LNCaP clone FGC (cell line): Measurements from ENCODE around the gene DNAJC18.

Experiments used
- DNase-seq: peaks from one replicate; pipeline ENCODE4 v3.0.0-alpha.2; 2011; ENCODE audit warnings: low read depth
- H3K4me3 ChIP-seq: 2 replicates; pipeline ENCODE4 v1.5.1; 2011; ENCODE audit warnings: mild to moderate bottlenecking, low read depth, low read length, control low read depth
- TF ChIP-seq, protein P1 (sequence below): IDR thresholded peaks from 2 replicates; pipeline ENCODE4 v1.5.1; 2012; ENCODE audit warnings: mild to moderate bottlenecking; ENCODE audit not compliant: control insufficient read depth, insufficient read depth; ENCODE audit errors: extremely low read depth

The DNAJC18 gene

GRCh38 chr5:139468421-139468931 is 29.2 kb upstream of the DNAJC18 start:
- TF ChIP-seq, protein P1, sequence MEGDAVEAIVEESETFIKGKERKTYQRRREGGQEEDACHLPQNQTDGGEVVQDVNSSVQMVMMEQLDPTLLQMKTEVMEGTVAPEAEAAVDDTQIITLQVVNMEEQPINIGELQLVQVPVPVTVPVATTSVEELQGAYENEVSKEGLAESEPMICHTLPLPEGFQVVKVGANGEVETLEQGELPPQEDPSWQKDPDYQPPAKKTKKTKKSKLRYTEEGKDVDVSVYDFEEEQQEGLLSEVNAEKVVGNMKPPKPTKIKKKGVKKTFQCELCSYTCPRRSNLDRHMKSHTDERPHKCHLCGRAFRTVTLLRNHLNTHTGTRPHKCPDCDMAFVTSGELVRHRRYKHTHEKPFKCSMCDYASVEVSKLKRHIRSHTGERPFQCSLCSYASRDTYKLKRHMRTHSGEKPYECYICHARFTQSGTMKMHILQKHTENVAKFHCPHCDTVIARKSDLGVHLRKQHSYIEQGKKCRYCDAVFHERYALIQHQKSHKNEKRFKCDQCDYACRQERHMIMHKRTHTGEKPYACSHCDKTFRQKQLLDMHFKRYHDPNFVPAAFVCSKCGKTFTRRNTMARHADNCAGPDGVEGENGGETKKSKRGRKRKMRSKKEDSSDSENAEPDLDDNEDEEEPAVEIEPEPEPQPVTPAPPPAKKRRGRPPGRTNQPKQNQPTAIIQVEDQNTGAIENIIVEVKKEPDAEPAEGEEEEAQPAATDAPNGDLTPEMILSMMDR = no peak
- DNase-seq = no peak
- H3K4me3 ChIP-seq = no peak overlapping the region

- no peak for DNase-seq
- TF ChIP-seq, protein P1 = no peak
- no peak within 1 kb of the TSS for H3K4me3 ChIP-seq
Observed at GRCh38 chr5:139462586-139463276, 23.4 kb upstream of the DNAJC18 start, which contains the start of gene ECSCR. Gene ECSCR, minus strand, starts transcription at chr5:139462743. Its CDS starts 73 bp downstream, at chr5:139462670.

DNA sequence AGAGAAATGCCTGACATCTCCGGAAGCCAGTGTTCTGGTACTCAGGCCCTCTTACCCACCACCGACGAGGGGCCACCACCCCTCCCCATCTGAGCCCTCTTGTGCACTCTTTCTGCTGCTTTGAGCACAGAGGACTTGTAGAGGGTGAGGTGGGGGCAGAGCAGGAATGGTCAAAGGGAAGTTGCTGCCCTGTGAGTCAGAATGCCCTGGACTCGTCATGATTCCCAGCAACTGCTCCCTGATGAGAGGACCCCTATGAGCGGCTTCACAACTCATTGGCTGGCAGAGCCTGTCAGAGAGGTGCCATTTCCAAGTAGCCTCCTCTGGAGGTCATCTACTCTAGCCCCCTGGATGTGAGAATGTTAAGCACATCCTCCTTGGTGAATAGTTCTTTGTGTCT is 22.4 kb upstream of the DNAJC18 start:
- TF ChIP-seq, protein P1 = no peak
- H3K4me3 ChIP-seq = no peak overlapping the region
- DNase-seq = no peak

DNA sequence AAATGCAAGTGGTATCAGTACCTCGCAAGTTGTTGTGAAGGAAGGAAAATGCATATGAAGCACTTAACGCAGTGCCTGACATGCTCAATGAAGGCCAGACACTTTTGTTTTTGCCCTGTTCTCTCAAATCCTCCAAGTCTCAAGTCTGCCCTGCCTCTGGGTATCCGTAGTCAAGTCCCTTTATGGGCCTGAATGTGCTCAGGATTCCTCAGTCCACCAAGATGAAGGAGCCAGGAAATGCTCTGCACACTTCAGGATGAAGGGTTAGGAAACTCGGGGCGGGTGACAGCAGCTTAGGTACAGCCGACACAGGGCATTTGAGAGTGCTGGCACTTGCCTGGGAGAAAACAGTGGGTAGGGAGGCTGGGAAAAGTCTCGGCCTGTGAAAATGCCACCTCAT is 21.9 kb upstream of the DNAJC18 start:
- no peak for DNase-seq
- TF ChIP-seq, protein P1 = no peak
- no peak overlapping the region for H3K4me3 ChIP-seq

DNA sequence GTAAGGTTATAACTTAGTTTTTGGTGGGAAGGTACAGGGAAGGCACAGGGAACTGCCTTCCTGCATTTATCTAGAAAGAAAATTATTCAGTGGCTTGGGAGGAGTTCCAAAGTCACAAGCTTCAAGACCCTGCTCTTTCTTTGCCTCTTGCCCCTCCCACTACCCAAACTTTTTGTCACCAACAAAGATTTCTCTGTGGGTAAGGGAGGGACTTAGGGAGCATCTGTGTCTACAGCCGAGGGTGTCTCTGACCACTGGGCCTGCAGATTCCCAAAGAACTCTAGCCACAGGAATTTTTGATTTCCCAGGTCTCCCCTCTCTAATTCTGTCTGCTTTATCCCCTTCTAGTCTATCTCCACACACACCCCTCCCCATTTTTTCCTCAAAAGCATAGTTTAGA is 21.1 kb upstream of the DNAJC18 start:
- TF ChIP-seq, protein P1 = no peak
- DNase-seq = no peak
- no peak overlapping the region for H3K4me3 ChIP-seq

- no peak overlapping the region for H3K4me3 ChIP-seq
- no peak for DNase-seq
- TF ChIP-seq, protein P1 = no peak
Observed at GRCh38 chr5:139459451-139459934, 20.2 kb upstream of the DNAJC18 start.
